ENCODE results near the gene FOS. TPM values are rescaled to one million over a fixed set of nuclear protein-coding genes. Genes with fewer than 3 reads are reported as not detected.
"Not testable (repeated sequence)": the region's sequence is repeated elsewhere in the genome, so short reads cannot be mapped to it uniquely, and the experiment has no call there.

FOS gene
- total RNA-seq, 1 donor from 2014 or later = 9.7 TPM

DNA sequence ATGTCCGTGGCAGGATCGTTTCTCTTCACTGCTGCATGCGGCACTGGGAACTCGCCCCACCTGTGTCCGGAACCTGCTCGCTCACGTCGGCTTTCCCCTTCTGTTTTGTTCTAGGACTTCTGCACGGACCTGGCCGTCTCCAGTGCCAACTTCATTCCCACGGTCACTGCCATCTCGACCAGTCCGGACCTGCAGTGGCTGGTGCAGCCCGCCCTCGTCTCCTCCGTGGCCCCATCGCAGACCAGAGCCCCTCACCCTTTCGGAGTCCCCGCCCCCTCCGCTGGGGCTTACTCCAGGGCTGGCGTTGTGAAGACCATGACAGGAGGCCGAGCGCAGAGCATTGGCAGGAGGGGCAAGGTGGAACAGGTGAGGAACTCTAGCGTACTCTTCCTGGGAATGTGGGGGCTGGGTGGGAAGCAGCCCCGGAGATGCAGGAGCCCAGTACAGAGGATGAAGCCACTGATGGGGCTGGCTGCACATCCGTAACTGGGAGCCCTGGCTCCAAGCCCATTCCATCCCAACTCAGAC, 1.2 kb downstream of the FOS start:
- Histone ChIP-seq H3K27ac (replicated peaks) (peak overlapping the region; percentile 100), H3K9me3 (replicated peaks) (no peaks in the 10 kb centered on the region), H3K36me3 (peaks cover 20% of the 10 kb centered on the region), H3K27me3 (ENCODE audit: low read depth) (no peaks in the 10 kb centered on the region), H3K4me1 (peaks cover 52% of the 10 kb centered on the region), H3K4me3 (peak overlapping the region; percentile 83)
- DNase-seq = peak; percentile 29
- TF ChIP-seq, protein P1, sequence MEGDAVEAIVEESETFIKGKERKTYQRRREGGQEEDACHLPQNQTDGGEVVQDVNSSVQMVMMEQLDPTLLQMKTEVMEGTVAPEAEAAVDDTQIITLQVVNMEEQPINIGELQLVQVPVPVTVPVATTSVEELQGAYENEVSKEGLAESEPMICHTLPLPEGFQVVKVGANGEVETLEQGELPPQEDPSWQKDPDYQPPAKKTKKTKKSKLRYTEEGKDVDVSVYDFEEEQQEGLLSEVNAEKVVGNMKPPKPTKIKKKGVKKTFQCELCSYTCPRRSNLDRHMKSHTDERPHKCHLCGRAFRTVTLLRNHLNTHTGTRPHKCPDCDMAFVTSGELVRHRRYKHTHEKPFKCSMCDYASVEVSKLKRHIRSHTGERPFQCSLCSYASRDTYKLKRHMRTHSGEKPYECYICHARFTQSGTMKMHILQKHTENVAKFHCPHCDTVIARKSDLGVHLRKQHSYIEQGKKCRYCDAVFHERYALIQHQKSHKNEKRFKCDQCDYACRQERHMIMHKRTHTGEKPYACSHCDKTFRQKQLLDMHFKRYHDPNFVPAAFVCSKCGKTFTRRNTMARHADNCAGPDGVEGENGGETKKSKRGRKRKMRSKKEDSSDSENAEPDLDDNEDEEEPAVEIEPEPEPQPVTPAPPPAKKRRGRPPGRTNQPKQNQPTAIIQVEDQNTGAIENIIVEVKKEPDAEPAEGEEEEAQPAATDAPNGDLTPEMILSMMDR (IDR thresholded peaks at IDR 0.05; ENCODE audit: borderline replicate concordance) = no peak
- intact Hi-C loops (cut with micrococcal nuclease) = no loop called here

DNA sequence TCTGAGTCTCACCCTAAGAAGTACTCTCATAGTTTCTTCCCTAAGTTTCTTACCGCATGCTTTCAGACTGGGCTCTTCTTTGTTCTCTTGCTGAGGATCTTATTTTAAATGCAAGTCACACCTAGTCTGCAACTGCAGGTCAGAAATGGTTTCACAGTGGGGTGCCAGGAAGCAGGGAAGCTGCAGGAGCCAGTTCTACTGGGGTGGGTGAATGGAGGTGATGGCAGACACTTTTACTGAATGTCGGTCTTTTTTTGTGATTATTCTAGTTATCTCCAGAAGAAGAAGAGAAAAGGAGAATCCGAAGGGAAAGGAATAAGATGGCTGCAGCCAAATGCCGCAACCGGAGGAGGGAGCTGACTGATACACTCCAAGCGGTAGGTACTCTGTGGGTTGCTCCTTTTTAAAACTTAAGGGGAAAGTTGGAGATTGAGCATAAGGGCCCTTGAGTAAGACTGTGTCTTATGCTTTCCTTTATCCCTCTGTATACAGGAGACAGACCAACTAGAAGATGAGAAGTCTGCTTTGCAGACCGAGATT, 1.7 kb downstream of the FOS start:
- Histone ChIP-seq H3K27ac (replicated peaks) (no peak overlapping the region), H3K4me1 (peaks cover 52% of the 10 kb centered on the region), H3K36me3 (peaks cover 20% of the 10 kb centered on the region), H3K9me3 (replicated peaks) (no peaks in the 10 kb centered on the region), H3K4me3 (peak overlapping the region; percentile 83), H3K27me3 (ENCODE audit: low read depth) (no peaks in the 10 kb centered on the region)
- intact Hi-C loops (cut with micrococcal nuclease) = no loop called here
- no peak for DNase-seq
- TF ChIP-seq, protein P1 (IDR thresholded peaks at IDR 0.05; ENCODE audit: borderline replicate concordance) = no peak

DNA sequence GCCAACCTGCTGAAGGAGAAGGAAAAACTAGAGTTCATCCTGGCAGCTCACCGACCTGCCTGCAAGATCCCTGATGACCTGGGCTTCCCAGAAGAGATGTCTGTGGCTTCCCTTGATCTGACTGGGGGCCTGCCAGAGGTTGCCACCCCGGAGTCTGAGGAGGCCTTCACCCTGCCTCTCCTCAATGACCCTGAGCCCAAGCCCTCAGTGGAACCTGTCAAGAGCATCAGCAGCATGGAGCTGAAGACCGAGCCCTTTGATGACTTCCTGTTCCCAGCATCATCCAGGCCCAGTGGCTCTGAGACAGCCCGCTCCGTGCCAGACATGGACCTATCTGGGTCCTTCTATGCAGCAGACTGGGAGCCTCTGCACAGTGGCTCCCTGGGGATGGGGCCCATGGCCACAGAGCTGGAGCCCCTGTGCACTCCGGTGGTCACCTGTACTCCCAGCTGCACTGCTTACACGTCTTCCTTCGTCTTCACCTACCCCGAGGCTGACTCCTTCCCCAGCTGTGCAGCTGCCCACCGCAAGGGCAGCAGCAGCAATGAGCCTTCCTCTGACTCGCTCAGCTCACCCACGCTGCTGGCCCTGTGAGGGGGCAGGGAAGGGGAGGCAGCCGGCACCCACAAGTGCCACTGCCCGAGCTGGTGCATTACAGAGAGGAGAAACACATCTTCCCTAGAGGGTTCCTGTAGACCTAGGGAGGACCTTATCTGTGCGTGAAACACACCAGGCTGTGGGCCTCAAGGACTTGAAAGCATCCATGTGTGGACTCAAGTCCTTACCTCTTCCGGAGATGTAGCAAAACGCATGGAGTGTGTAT, 2.4 kb downstream of the FOS start:
- Histone ChIP-seq H3K36me3 (peaks cover 20% of the 10 kb centered on the region), H3K9me3 (replicated peaks) (no peaks in the 10 kb centered on the region), H3K4me1 (peaks cover 47% of the 10 kb centered on the region), H3K4me3 (peak overlapping the region; percentile 83), H3K27me3 (ENCODE audit: low read depth) (no peaks in the 10 kb centered on the region), H3K27ac (replicated peaks) (no peak overlapping the region)
- TF ChIP-seq, protein P1 (IDR thresholded peaks at IDR 0.05; ENCODE audit: borderline replicate concordance) = no peak
- intact Hi-C loops (cut with micrococcal nuclease) = no loop called here
- no peak for DNase-seq

DNA sequence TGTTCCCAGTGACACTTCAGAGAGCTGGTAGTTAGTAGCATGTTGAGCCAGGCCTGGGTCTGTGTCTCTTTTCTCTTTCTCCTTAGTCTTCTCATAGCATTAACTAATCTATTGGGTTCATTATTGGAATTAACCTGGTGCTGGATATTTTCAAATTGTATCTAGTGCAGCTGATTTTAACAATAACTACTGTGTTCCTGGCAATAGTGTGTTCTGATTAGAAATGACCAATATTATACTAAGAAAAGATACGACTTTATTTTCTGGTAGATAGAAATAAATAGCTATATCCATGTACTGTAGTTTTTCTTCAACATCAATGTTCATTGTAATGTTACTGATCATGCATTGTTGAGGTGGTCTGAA, 3.0 kb downstream of the FOS start:
- intact Hi-C loops (cut with micrococcal nuclease) = no loop called here
- Histone ChIP-seq H3K9me3 (replicated peaks) (no peaks in the 10 kb centered on the region), H3K27ac (replicated peaks) (no peak overlapping the region), H3K4me1 (peaks cover 47% of the 10 kb centered on the region), H3K36me3 (peaks cover 20% of the 10 kb centered on the region), H3K27me3 (ENCODE audit: low read depth) (no peaks in the 10 kb centered on the region), H3K4me3 (peak overlapping the region; percentile 83)
- TF ChIP-seq, protein P1 (IDR thresholded peaks at IDR 0.05; ENCODE audit: borderline replicate concordance) = no peak
- DNase-seq = no peak

- H3K4me3 ChIP-seq = no peak overlapping the region
Measured at GRCh38 chr14:75282170-75282554, 3.5 kb downstream of the FOS start.

DNA sequence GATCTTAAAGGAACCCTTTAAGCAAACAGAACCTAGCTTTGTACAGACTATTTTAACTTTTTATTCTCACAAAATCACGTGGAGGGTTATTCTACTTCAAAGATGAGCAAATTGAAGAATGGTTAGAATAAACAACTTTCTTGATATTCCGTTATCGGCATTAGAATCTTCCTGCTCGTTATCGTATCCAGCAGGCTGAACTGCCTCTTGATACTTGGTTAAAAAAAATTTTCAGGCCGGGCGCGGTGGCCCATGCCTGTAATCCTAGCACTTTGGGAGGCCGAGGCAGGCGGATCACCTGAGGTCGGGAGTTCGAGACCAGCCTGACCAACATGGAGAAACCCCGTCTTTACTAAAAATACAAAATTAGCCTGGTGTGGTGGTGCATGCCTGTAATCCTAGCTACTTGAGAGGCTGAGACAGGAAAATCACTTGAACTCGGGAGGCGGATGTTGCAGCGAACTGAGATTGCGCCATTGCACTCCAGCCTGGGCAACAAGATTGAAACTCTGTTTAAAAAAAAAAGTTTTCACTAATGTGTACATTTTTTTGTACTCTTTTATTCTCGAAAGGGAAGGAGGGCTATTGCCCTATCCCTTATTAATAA, 4.0 kb downstream of the FOS start:
- intact Hi-C loops (cut with micrococcal nuclease); H3K4me3 ChIP-seq; H3K27me3 ChIP-seq (ENCODE audit: low read depth); H3K9me3 ChIP-seq (replicated peaks); DNase-seq; H3K27ac ChIP-seq (replicated peaks): not testable (repeated sequence)
- Histone ChIP-seq H3K36me3 (peaks cover 20% of the 10 kb centered on the region), H3K4me1 (peaks cover 52% of the 10 kb centered on the region)

More at GRCh38 chr14:75282170-75282554, 3.5 kb downstream of the FOS start:
- Histone ChIP-seq H3K36me3 (peaks cover 20% of the 10 kb centered on the region), H3K4me1 (peaks cover 50% of the 10 kb centered on the region), H3K9me3 (replicated peaks) (no peaks in the 10 kb centered on the region), H3K27ac (replicated peaks) (no peak overlapping the region), H3K27me3 (ENCODE audit: low read depth) (no peaks in the 10 kb centered on the region)
- DNase-seq = no peak
- intact Hi-C loops (cut with micrococcal nuclease) = no loop called here
- TF ChIP-seq, protein P1 (IDR thresholded peaks at IDR 0.05; ENCODE audit: borderline replicate concordance) = no peak

Measured in left ventricle myocardium inferior (tissue), 1 donor.